ENCODE data around the gene WDFY3.
"Not testable (repeated sequence)": the region's sequence is repeated elsewhere in the genome, so short reads cannot be mapped to it uniquely, and the experiment has no call there.

Gene WDFY3

DNA sequence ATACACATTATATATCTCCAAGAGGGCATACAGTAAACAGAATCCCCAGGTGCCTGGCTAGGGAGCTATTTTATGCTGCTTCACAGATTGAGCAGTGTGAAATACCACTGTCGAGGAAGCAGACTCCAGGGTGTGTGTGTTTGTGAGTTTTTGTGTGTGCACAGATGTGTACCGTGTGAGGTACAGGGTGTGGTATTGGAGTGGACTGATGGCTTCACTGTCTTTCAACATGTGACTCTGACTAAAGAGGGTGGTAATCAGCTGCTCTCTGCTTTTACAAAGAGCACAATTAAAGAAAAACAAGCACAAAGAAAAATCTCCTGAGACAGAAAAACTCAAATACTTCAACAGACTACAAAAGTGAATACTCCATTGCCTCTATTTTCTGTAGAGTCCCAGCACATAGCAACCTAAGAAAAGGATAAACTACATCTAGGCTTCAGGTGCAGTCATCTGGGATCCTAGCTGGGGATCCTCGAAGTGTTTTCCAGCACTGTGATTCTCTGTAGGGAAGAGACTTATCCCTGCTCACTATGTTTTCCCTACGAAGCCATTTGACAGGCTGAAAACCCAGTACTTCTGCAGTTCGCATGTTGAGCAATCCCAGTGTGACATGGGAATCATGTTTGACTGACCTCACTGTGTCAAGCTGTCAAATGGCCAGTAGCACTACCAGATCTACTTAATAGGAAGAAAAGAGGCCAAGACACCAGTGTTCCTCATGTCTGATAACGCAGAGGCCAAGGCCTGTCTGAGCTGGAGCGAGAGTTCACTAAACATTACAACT, 283.2 kb downstream of the WDFY3 start:
- FAIRE-seq (no peak), DNase-seq (ENCODE audit: insufficient read length, low spot score) (no peak)

DNA sequence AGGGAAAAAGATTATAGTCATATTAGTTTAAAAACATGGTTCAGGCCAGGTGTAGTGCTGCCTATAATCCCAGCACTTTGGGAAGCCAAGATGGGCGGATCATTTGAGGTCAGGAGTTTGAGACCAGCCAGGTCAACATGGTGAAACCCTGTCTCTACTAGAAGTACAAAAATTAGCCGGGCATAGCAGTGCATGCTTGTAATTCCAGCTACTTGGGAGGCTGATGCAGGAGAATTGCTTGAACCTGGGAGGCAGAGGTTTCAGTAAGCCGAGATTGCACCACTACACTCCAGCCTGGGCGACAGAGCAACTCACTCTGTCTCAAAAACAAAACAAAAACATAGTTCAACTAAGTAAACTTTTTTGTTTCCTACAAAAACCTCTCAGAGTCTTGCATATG, 283.8 kb downstream of the WDFY3 start:
- not testable (repeated sequence) for DNase-seq (ENCODE audit: insufficient read length, low spot score); FAIRE-seq

DNA sequence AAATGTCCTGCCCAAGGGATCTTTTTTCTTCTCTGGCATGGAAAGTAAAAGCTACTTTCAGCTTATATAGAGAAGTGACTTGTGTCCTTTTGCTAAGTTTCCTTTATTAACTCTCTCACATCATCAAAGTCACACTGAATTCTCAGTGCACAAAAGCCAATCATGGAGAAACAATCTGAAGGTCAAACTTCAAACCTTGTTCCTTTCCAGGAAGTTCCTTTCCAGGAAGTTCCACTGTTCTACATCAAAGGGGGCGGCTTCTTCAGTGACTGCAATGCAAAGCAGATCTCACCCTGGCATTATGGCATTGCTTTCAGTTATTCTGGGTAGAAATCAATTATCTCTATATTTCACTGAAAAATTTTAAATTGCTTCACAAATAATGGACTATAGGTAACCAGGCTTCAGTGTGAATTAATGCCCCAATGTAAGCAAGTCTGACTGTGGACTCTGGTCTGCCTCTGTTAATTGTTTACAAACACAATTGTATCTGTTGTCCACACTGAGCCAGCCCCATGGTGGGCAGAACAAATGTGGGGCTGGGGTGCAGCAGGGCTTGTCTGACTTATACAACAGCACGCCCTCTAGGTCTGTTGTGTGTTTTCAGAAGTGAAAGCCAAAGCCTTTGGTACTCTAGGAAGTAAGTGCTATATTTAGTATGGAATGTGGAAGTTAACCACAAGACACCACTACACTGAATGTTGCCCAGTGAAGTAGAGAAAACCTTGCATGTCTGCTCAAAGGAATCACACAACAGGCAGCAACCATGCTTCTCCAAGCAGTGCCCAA, 284.8 kb downstream of the WDFY3 start:
- DNase-seq (ENCODE audit: insufficient read length, low spot score) = peak; percentile 22
- FAIRE-seq = no peak

DNA sequence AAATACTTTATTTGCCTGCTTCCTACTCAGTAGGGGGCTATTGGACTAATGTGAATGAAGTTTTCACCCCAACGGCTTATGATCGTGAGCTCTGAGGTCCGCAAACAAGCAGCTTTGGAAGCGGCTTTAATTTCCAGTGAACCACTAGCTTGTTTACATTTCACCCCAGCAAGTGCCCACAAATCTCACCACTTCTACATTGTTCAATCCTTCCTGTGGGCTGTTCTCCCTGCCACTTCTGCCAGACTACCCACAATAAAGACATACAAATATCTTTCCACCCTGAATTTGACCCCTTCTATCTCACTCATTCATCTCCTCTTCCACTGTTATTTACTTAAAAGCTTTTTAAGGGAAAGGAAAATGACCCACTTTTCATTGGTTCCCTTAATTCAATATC, 285.5 kb downstream of the WDFY3 start:
- DNase-seq (ENCODE audit: insufficient read length, low spot score) = no peak
- FAIRE-seq = no peak

DNA sequence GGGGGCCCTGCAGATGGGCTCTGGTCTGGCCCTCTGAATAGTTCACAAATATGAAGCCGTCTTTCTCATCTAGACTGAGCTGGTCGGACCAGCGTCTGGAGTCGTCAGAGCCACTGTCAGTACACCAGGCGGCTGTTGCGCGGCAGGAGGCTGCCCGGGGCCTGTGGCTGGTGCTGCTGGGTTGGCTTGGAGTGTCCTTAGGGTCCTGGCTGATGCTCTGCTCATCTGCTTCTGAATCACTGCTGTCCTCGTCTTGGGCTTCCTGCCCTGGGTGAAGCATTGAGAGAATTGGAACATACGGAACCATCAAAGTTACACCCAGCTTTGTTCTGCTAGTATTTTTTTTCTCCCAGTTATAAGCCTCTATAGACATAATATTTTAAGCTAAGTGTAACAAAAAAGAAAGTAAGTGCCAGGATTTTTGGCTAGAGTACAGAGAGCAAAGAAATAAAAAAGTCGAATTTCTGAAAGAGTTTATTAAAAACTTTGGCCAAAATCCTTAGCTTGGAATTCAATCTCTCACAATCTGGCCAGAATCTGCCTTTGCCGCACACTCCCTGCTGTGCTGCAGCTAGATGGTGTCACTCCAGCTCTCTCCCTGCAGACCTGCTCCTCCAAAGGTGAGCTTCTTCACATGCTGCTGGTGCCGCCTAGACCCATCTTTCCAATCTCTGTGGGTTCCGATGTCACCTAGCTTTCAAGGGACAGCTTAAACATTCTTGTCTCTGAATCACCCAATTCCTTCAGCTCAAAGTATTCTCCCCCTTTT, 287.3 kb downstream of the WDFY3 start:
- no peak for FAIRE-seq

DNA sequence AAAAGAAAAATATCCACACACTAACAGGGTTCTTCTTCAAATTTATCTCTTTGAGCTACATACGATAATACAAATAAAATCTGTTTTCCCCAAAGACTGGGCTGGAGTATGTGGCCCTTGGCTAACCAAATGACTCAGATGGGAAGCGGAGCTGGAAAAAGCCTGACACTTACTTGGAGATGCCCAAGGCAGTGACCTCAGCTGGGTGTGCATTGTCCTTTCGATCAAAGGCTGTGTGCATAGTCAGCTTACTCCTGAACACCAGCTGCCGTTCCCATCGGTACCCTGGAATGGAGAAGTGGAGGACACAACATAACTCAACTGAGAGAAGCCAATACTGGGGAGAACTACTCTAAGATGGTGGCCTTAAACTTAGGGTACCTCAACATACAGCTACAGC, 288.5 kb downstream of the WDFY3 start:
- DNase-seq (ENCODE audit: insufficient read length, low spot score) = no peak
- no peak for FAIRE-seq

More for the DNA sequence above, 287.3 kb downstream of the WDFY3 start:
- no peak for DNase-seq (ENCODE audit: insufficient read length, low spot score)

DNA sequence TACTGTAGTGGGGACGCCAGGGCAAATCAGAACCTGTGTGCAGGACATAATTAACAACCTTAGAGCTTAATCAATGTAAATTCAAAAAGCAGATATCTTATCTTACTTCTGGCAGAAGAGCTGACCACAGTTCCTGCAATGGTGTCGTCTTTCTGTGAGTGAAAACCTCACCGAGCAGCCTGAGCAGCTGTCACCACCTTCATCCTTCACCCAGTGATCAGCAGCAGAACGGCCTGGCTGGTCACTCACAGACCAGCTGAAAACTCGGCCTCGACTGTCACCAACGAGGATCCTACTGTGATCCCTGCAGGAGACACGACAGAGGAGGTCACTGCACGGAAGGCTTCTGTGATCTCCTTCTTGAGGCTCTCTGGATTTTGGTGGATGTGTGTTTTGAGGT, 289.4 kb downstream of the WDFY3 start:
- DNase-seq (ENCODE audit: insufficient read length, low spot score) (no peak), FAIRE-seq (no peak)

DNA sequence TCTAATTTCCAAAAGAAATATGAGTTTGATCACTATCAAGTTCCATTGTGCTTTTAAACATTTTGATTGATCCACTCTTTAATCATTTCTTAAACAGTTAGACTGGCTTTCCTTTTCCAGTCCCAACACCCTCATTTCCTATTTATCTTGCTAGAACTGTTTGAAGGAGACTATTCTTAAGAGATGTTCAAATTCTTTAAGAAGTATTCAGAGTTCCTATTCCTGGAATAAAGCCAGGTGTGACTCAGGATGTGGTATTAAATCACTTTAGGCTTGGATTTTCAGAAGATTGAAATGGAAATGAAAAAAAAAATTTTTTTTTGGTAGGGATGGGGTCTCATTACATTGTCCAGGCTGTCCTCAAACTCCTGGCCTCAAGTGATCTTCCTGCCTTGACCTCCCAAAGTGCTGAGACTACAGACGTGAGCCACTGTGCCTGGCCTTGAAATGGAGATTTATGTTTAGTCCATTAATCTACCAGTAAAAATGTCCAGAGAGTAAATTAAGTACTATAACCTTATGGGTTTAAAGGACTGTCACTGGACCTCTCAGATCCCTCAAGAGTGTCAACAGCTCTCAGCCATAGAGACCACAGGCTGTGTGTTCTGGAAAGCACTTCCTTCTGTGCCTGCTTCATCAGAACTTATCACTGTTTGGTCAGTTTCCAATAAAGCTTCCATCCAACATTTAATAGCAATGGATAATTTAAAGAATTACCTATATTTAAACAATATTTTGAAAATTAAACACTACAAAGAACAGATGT, 292.8 kb downstream of the WDFY3 start:
- FAIRE-seq (no peak), DNase-seq (ENCODE audit: insufficient read length, low spot score) (peak; percentile 30)

DNA sequence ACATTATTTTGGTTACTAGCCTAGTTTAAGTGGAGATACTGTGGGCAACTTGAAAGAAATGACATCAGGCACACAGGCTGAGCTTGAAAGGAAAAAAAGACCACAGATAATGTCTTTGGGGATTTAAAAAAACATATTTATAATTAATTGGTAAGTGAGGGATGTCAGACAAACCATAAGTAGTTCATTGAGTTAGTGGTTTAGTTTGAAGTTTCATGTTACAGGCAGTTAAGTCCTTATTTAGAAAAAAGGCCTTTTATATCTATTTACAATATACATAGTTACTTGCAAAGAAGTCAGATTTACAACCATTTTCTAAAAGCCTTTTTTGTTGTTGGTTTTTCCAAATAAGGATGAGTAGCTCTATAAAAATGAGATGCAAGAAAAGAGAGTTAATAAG, 294.3 kb downstream of the WDFY3 start:
- no peak for FAIRE-seq

DNA sequence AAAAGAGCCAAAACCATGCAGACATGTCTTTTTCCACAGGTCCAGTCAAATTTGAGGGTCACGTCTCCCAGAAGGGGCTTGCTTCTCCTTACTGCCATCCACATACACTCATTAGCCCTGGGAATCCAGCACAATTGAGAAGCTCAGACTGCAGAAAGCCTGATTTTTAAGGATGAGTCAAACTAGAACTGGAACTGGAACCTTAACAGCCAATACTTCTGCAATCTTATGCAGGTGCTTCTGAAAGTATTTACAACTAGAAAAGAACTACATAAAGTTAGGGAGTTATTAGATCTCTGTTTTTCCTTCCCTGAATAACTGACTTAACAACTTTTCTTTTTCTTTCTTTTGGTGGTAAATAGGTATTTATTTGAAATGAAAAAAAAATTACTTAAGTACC, 297.3 kb downstream of the WDFY3 start:
- no peak for FAIRE-seq
- DNase-seq (ENCODE audit: insufficient read length, low spot score) = no peak

More for the DNA sequence above, 294.3 kb downstream of the WDFY3 start:
- DNase-seq (ENCODE audit: insufficient read length, low spot score) = no peak

DNA sequence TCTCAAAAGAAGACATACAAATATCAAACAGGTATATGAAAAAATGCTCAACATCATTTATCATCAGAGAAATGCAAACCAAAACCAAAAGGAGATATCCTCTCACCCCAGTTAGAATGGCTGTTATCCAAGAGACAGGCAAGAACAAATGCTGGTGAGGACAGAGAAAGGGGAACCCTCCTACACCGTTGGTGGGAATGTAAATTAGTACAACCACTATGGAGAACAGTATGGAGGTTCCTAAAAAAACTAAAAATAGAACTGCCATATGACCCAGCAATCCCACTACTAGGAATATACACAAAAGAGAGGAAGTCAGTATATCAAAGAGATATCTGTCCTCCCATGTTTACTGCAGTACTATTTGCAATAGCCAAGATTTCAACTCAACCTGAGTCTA, 300.1 kb downstream of the WDFY3 start:
- DNase-seq (ENCODE audit: insufficient read length, low spot score) (no peak), FAIRE-seq (no peak)

DNA sequence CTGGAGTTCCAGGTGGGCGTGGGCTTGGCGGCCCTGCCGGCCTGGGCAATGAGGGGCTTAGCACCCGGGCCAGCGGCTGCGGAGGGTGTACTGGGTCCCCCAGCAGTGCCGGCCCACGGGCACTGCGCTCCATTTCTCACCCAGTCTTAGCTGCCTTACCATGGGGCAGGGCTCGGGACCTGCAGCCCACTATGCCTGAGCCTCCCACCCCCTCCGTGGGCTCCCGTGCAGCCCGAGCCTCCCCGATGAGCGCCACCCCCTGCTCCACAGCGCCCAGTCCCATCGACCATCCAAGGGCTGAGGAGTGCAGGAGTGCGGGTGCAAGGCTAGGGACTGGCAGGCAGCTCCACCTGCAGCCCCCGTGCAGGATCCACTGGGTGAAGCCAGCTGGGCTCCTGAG, 301.7 kb downstream of the WDFY3 start:
- DNase-seq (ENCODE audit: insufficient read length, low spot score); FAIRE-seq: not testable (repeated sequence)

DNA sequence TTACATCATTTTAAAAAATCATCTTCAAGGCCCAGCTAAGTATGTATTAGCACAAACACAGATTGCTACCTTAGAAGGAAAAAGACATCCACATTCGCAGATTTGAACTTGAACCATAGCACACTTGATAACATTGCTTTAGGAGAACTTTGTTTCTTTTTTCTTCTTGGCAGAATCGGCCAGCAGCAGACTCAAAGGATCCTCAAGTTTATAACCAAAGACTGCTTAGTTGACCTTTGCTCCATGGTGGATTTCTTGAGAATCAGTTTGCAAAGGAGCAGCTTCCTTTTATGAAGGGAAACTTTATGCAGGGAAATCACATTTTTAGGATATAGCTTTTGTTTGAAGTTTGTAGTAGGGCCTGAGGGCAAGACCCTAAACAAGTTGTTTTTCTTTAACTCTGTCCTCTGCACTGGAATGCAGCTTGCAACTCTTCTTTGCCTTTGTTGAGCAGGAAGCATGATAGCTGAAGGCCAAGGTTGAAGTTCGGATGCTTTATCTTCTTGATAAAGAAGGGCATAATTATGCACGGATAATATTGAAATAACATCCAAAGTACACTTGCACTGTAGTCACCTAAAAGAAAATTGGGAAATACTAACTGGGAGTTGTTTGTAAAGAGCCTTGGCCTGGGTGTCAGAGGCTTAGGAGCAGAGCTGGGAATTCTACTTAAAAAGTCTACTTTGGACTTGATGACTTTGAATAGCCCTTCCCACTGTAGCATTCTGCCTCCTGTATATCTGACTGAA, 305.1 kb downstream of the WDFY3 start:
- FAIRE-seq = no peak

DNA sequence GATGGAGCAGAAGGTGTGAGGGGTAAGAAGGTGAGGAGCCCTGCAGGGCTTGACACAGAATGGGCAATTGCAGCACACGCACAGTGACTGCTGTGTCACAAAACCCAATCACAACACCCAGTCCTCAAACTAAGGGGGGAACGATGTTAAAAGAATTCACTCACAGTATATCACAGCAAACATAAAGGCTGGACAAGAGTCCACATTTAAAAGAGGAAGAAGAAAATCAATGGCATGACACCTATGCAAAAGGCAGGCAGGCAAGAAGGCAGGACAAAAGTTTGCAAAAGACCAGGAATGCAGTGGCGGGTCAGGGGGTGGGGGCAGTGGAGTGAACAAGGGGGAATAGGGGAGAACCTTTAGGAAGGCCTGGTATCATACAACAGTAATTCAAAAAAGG, 305.9 kb downstream of the WDFY3 start:
- FAIRE-seq (no peak), DNase-seq (ENCODE audit: insufficient read length, low spot score) (no peak)

More for the DNA sequence above, 305.1 kb downstream of the WDFY3 start:
- no peak for DNase-seq (ENCODE audit: insufficient read length, low spot score)

DNA sequence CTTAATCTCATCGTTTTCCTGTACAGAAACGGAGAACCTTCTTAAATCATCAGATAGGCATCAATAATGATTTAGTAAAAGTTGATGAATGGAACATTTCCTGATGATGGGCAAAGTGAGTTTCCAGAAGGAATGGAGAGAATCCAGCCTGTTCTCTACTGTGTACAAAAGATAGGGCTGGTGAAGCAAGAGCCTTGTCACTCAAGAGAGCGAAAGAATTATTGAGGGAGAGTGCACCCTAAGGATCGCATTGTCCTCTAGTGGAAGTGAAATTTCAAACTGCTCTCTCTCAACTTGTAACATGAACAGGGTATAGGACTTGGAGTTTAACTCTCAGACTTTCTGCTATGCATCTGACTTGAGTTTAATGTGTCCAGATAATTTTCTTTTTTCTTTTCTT, 314.0 kb downstream of the WDFY3 start:
- FAIRE-seq (no peak), DNase-seq (ENCODE audit: insufficient read length, low spot score) (no peak)

DNA sequence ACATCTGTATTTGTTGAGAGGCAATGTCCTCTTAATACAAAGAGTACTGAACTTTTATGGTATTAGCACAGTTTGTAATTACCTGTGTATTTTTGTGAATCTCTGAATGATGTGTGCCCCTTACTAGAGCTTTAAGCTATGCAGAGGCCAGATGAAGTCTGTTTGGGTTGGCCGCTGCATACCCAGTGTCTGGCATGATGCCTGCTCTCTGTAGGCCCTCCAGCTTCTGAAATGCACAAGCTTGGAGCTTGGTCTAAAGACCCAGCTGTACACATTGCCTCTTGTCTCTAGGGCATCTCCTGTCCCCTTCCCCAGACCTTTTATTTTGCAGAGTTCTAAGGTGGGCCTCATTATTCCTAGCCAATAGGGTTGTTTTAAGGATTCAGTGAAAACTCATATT, 315.0 kb downstream of the WDFY3 start:
- DNase-seq (ENCODE audit: insufficient read length, low spot score) (no peak), FAIRE-seq (no peak)

DNA sequence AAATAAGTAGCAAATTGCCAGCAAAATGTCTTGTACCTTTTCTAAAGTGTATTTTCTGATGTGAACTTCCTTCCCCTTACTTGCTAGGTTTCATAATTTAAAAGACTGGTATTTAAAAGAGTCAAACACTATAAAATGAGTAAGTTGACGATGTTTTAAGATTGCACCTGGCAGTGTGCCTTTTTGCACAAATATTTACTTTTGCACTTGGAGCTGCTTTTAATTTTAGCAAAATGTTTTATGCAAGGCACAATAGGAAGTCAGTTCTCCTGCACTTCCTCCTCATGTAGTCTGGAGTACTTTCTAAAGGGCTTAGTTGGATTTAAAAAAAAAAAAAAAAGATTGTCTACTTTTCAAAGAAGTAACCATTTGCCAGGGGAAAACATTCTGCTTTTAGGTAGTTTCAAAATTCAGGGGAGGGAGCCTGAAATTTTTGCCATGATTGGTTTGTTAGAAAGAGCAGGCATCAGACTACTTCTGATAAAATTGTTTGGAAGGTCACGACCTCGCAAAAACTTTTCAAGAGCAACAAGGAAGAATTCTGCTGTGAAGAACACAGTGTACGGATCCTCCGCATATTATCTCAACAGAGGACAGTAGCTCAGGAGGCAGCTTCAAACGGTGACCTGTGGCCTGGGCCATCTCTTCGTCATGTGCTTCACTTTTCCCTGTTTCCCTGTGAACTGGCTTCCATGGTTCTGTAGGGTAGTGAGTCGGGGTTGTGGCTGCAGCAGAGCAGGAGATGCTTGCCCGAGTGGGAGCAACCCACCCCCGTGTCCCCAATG, 317.4 kb downstream of the WDFY3 start:
- DNase-seq (ENCODE audit: insufficient read length, low spot score) (no peak), FAIRE-seq (no peak)

DNA sequence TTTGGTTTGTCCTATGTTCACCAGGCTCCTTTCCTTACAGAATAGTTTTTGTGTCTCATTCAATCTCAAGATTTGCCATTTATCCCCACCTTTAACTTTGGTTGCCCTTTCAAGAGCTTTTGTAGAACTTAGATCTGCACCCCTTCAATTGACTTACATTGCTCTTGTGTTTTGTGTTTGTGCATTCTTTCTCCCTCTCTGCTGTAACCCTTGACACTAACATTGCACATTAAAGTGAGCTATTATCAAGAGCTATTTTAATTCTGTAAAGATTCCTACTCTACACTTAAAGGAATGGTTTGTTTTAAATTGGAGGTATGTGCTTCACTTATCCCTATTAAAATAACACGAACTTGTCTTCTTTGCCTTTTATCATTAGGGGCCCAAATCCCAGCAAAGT, 318.3 kb downstream of the WDFY3 start:
- FAIRE-seq (no peak), DNase-seq (ENCODE audit: insufficient read length, low spot score) (no peak)

DNA sequence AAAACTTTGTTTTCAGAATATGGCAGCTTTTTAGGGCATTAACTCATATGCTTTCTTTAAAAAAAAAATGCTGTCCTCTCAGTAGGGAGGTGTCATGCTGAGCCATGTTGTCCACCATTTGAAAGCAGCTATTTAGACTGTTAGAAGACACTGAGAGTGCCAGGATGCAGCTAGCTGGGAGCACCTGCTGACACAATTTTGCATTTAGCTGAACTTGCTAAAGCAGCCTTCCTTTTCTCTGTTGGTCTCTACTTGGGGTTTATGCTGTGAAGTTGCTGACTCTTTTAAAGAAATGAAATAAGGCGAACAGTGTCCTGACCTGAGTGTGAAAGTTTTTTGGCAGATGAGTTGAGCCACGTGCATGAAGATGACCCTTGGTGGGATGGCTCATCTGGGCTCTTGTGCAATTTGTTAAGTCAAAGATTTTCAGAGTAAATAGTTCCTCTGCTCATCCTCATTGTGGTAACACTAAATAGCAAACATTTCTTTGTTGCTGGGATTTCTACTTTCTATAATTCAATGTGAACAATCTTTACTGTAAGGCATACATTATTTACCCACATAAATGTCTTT, 319.1 kb downstream of the WDFY3 start:
- no peak for DNase-seq (ENCODE audit: insufficient read length, low spot score)

More for the DNA sequence above, 319.1 kb downstream of the WDFY3 start:
- no peak for FAIRE-seq

Data from HTR-8/SVneo (cell line).